Measurements from ENCODE around the gene ENDOU. TPM values are rescaled to one million over a fixed set of nuclear protein-coding genes. Genes with fewer than 3 reads are reported as not detected.

Gene ENDOU
- total RNA-seq, 4 donors from 2014 or later, result 2.1 to 2.7 (median 2.2) TPM

- no peak for TF ChIP-seq CTCF (IDR thresholded peaks at IDR 0.05)
- ATAC-seq (ENCODE audit: low FRiP score) (no peak), DNase-seq (ENCODE audit: low spot score) (no peak)
Measured at GRCh38 chr12:47747126-47747525, 21.8 kb upstream of the ENDOU start.

GRCh38 chr12:47746523-47746922 lies 21.2 kb upstream of the ENDOU start:
- no peak for ATAC-seq (ENCODE audit: low FRiP score)
- TF ChIP-seq CTCF (IDR thresholded peaks at IDR 0.05), result no peak

GRCh38 chr12:47746073-47746472 lies 20.8 kb upstream of the ENDOU start:
- DNase-seq (ENCODE audit: low spot score) (no peak), ATAC-seq (ENCODE audit: low FRiP score) (no peak)
- TF ChIP-seq CTCF (IDR thresholded peaks at IDR 0.05), result no peak

More at GRCh38 chr12:47746523-47746922, 21.2 kb upstream of the ENDOU start:
- no peak for DNase-seq (ENCODE audit: low spot score)

- no peak for ATAC-seq (ENCODE audit: low FRiP score)
- no peak for TF ChIP-seq CTCF (IDR thresholded peaks at IDR 0.05)
- no peak for DNase-seq (ENCODE audit: low spot score)
Measured at GRCh38 chr12:47745485-47746041, 20.3 kb upstream of the ENDOU start.

- ATAC-seq (ENCODE audit: low FRiP score) (no peak), DNase-seq (ENCODE audit: low spot score) (no peak)
- TF ChIP-seq CTCF (IDR thresholded peaks at IDR 0.05), result no peak
Measured at GRCh38 chr12:47744778-47745436, 19.6 kb upstream of the ENDOU start.

- DNase-seq (ENCODE audit: low spot score) (no peak), ATAC-seq (ENCODE audit: low FRiP score) (no peak)
- TF ChIP-seq CTCF (IDR thresholded peaks at IDR 0.05), result no peak
Measured at GRCh38 chr12:47744005-47744651, 18.8 kb upstream of the ENDOU start.
